ENCODE results near the gene TP63. TPM values are rescaled to one million over a fixed set of nuclear protein-coding genes. Genes with fewer than 3 reads are reported as not detected.
A peak's percentile ranks its signal among the peaks of the same experiment; 100 is the strongest.

The TP63 gene
- polyA plus RNA-seq, 4 donors = under 0.01 to 0.12 (median 0.03) TPM; not detected in 1

DNA sequence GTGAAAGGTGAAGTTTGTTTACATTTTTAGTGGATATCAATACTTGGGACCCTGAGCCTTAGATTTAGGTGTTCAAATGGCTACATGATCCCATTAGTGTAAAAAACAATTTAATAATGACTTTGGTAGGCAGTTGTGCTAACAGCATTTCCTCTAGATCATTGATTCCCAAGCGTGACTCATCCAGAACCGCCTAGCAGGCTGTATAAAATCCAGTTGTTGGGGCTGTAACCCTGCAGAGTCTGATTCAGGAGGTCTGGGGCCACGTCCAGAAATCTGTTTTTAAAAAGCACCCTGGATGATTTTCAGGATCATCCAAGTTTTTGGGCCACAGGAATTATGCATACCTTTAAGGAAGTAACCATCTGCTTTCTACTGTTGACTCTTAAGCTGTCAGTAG, 156.4 kb downstream of the TP63 start:
- H3K27ac ChIP-seq (ENCODE audit: low read depth in 1 of 3, low read length in 2 of 3) = no peak overlapping the region
- H3K4me3 ChIP-seq (ENCODE audit: low read depth in 1 of 3, low read length in 3 of 3) = no peak overlapping the region

DNA sequence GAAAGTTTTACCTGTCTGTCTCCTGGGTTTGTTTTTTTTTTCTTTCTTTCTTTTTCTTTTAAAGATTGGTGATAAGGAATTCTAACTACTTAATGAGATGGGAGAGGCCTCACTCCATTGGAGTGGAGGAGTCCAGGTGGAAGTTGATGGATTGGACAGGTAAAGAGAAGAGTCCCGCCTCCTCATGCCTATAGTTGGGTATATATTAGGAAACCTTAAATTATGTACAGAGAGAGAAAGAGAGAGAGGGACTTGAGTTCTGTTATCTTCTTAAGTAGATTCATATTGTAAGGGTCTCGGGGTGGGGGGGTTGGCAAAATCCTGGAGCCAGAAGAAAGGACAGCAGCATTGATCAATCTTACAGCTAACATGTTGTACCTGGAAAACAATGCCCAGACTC, 158.2 kb downstream of the TP63 start:
- no peaks in the 10 kb centered on the region for H3K9me3 ChIP-seq (ENCODE audit: control insufficient read depth in 2 of 2, insufficient read depth in 1 of 2, low read depth in 1 of 2, low read length in 1 of 2)
- FAIRE-seq (no peak), DNase-seq (no peak)
- no peaks in the 10 kb centered on the region for H3K4me1 ChIP-seq (ENCODE audit: control insufficient read depth in 3 of 3, insufficient read depth in 2 of 3, low read depth in 1 of 3, low read length in 2 of 3)
- no peaks in the 10 kb centered on the region for H3K36me3 ChIP-seq (ENCODE audit: control insufficient read depth in 3 of 3, insufficient read depth in 2 of 3, low read depth in 1 of 3, low read length in 3 of 3)
- no peak overlapping the region for H3K4me3 ChIP-seq (ENCODE audit: low read depth in 1 of 3, low read length in 3 of 3)
- H3K27me3 ChIP-seq (ENCODE audit: control insufficient read depth in 3 of 3, insufficient read depth in 3 of 3, low read length in 3 of 3) = no peaks in the 10 kb centered on the region
- WGBS, 3 donors = 73 to 92% (median 92%) methylated on average over 2 of the region's 2 CpGs
- no peak overlapping the region for H3K27ac ChIP-seq (ENCODE audit: low read depth in 1 of 3, low read length in 2 of 3)

More for the DNA sequence above, 156.4 kb downstream of the TP63 start:
- H3K9me3 ChIP-seq (ENCODE audit: control insufficient read depth in 2 of 2, insufficient read depth in 1 of 2, low read depth in 1 of 2, low read length in 1 of 2) = no peaks in the 10 kb centered on the region
- 28 to 50% (median 45%) methylated on average over 3 of the region's 3 CpGs for WGBS, 3 donors
- no peaks in the 10 kb centered on the region for H3K36me3 ChIP-seq (ENCODE audit: control insufficient read depth in 3 of 3, insufficient read depth in 2 of 3, low read depth in 1 of 3, low read length in 3 of 3)
- FAIRE-seq = no peak
- DNase-seq = no peak
- no peaks in the 10 kb centered on the region for H3K4me1 ChIP-seq (ENCODE audit: control insufficient read depth in 3 of 3, insufficient read depth in 2 of 3, low read depth in 1 of 3, low read length in 2 of 3)
- no peaks in the 10 kb centered on the region for H3K27me3 ChIP-seq (ENCODE audit: control insufficient read depth in 3 of 3, insufficient read depth in 3 of 3, low read length in 3 of 3)

DNA sequence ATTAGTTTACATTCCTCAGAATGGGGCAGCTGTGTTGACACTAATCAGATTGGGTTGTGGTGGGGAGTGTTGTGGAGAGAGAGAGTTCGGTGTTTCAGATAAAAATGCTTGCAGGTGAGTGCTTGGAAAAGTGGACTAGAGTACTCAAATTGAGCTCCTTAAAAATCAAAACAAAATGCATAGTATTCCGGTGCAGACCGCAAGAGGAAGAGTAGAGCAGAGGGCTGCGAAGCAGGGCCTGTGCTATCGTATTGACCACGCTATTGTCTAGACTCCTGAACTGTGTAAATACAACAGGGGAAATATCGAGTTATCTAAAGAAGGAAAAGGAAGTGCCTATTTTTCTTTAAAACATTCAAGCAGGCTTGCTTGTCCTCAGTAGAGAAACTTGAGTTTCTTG, 159.5 kb downstream of the TP63 start:
- WGBS, 3 donors = 39 to 49% (median 46%) methylated on average over 7 of the region's 7 CpGs
- Histone ChIP-seq H3K27me3 (ENCODE audit: control insufficient read depth in 3 of 3, insufficient read depth in 3 of 3, low read length in 3 of 3) (no peaks in the 10 kb centered on the region), H3K36me3 (ENCODE audit: control insufficient read depth in 3 of 3, insufficient read depth in 2 of 3, low read depth in 1 of 3, low read length in 3 of 3) (no peaks in the 10 kb centered on the region), H3K4me3 (ENCODE audit: low read depth in 1 of 3, low read length in 3 of 3) (no peak overlapping the region), H3K4me1 (ENCODE audit: control insufficient read depth in 3 of 3, insufficient read depth in 2 of 3, low read depth in 1 of 3, low read length in 2 of 3) (no peaks in the 10 kb centered on the region), H3K9me3 (ENCODE audit: control insufficient read depth in 2 of 2, insufficient read depth in 1 of 2, low read depth in 1 of 2, low read length in 1 of 2) (no peaks in the 10 kb centered on the region), H3K27ac (ENCODE audit: low read depth in 1 of 3, low read length in 2 of 3) (no peak overlapping the region)
- DNase-seq (peak in 1 of 2 donors; percentile 11), FAIRE-seq (no peak)

- no peak for DNase-seq
- Histone ChIP-seq H3K4me1 (ENCODE audit: control insufficient read depth in 3 of 3, insufficient read depth in 2 of 3, low read depth in 1 of 3, low read length in 2 of 3) (no peaks in the 10 kb centered on the region), H3K27ac (ENCODE audit: low read depth in 1 of 3, low read length in 2 of 3) (no peak overlapping the region), H3K4me3 (ENCODE audit: low read depth in 1 of 3, low read length in 3 of 3) (no peak overlapping the region), H3K36me3 (ENCODE audit: control insufficient read depth in 3 of 3, insufficient read depth in 2 of 3, low read depth in 1 of 3, low read length in 3 of 3) (no peaks in the 10 kb centered on the region), H3K9me3 (ENCODE audit: control insufficient read depth in 2 of 2, insufficient read depth in 1 of 2, low read depth in 1 of 2, low read length in 1 of 2) (no peaks in the 10 kb centered on the region), H3K27me3 (ENCODE audit: control insufficient read depth in 3 of 3, insufficient read depth in 3 of 3, low read length in 3 of 3) (no peaks in the 10 kb centered on the region)
- FAIRE-seq = no peak
- 85 to 91% (median 88%) methylated on average over 7 of the region's 7 CpGs for WGBS, 3 donors
Measured at GRCh38 chr3:189792046-189792929, 161.1 kb downstream of the TP63 start.

GRCh38 chr3:189794518-189794917, 163.3 kb downstream of the TP63 start:
- H3K27ac ChIP-seq (ENCODE audit: low read depth in 1 of 3, low read length in 2 of 3) = no peak overlapping the region
- no peak for DNase-seq
- no peaks in the 10 kb centered on the region for H3K36me3 ChIP-seq (ENCODE audit: control insufficient read depth in 3 of 3, insufficient read depth in 2 of 3, low read depth in 1 of 3, low read length in 3 of 3)
- H3K27me3 ChIP-seq (ENCODE audit: control insufficient read depth in 3 of 3, insufficient read depth in 3 of 3, low read length in 3 of 3) = no peaks in the 10 kb centered on the region
- no peak overlapping the region for H3K4me3 ChIP-seq (ENCODE audit: low read depth in 1 of 3, low read length in 3 of 3)
- H3K9me3 ChIP-seq (ENCODE audit: control insufficient read depth in 2 of 2, insufficient read depth in 1 of 2, low read depth in 1 of 2, low read length in 1 of 2) = no peaks in the 10 kb centered on the region
- 74 to 91% (median 82%) methylated on average over 3 of the region's 3 CpGs for WGBS, 3 donors
- no peak for FAIRE-seq
- H3K4me1 ChIP-seq (ENCODE audit: control insufficient read depth in 3 of 3, insufficient read depth in 2 of 3, low read depth in 1 of 3, low read length in 2 of 3) = no peaks in the 10 kb centered on the region

GRCh38 chr3:189797103-189797750, 166.0 kb downstream of the TP63 start:
- no peak for FAIRE-seq
- no peaks in the 10 kb centered on the region for H3K4me1 ChIP-seq (ENCODE audit: control insufficient read depth in 3 of 3, insufficient read depth in 2 of 3, low read depth in 1 of 3, low read length in 2 of 3)
- DNase-seq = no peak
- H3K27me3 ChIP-seq (ENCODE audit: control insufficient read depth in 3 of 3, insufficient read depth in 3 of 3, low read length in 3 of 3) = no peaks in the 10 kb centered on the region
- no peaks in the 10 kb centered on the region for H3K9me3 ChIP-seq (ENCODE audit: control insufficient read depth in 2 of 2, insufficient read depth in 1 of 2, low read depth in 1 of 2, low read length in 1 of 2)
- H3K27ac ChIP-seq (ENCODE audit: low read depth in 1 of 3, low read length in 2 of 3) = no peak overlapping the region
- H3K4me3 ChIP-seq (ENCODE audit: low read depth in 1 of 3, low read length in 3 of 3) = no peak overlapping the region
- WGBS, 3 donors = 86 to 88% (median 86%) methylated on average over 5 of the region's 5 CpGs
- no peaks in the 10 kb centered on the region for H3K36me3 ChIP-seq (ENCODE audit: control insufficient read depth in 3 of 3, insufficient read depth in 2 of 3, low read depth in 1 of 3, low read length in 3 of 3)

DNA sequence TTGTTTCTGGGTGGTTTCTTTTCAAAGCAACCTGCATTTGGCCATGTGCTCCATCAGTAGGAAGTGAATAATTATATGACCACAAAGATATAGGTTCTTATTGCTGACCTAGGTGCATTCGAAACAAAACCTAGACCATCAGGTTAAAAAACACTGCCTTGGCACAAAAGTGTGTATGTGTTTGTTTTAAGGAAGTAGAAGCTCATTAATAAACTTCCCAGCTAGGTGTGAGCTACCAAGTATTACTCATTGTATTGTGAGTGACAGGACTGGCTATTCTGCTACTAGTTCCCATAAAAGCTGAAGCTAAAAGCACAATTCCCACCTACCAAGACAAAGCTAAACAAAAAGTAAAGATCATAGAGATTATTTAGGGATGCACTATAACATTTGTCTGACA, 168.2 kb downstream of the TP63 start:
- H3K36me3 ChIP-seq (ENCODE audit: control insufficient read depth in 3 of 3, insufficient read depth in 2 of 3, low read depth in 1 of 3, low read length in 3 of 3) = no peaks in the 10 kb centered on the region
- no peak for FAIRE-seq
- H3K27ac ChIP-seq (ENCODE audit: low read depth in 1 of 3, low read length in 2 of 3) = no peak overlapping the region
- H3K9me3 ChIP-seq (ENCODE audit: control insufficient read depth in 2 of 2, insufficient read depth in 1 of 2, low read depth in 1 of 2, low read length in 1 of 2) = no peaks in the 10 kb centered on the region
- no peaks in the 10 kb centered on the region for H3K4me1 ChIP-seq (ENCODE audit: control insufficient read depth in 3 of 3, insufficient read depth in 2 of 3, low read depth in 1 of 3, low read length in 2 of 3)
- H3K4me3 ChIP-seq (ENCODE audit: low read depth in 1 of 3, low read length in 3 of 3) = no peak overlapping the region
- WGBS, 3 donors = 53 to 56% (median 56%) methylated on average over 1 of the region's 1 CpG
- DNase-seq = no peak
- H3K27me3 ChIP-seq (ENCODE audit: control insufficient read depth in 3 of 3, insufficient read depth in 3 of 3, low read length in 3 of 3) = no peaks in the 10 kb centered on the region

DNA sequence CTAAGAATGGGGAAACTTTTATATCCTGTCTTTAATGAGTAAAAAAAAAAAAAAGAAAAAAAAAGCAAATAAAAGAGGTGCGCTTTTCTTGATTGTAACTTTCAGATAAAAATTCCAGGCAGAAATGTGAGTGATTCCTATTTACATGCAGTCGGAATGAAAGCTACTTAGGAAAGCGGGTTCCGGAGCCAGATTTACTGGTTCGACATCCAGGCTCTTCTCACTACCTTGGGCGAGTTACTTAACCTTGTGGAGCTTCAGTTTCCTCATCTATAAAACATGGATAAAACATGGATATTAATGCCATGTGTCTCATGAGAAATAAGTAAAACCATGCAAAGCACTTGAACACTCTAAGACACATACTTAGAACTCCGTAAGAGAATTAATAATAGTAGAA, 169.2 kb downstream of the TP63 start:
- DNase-seq = no peak
- H3K4me3 ChIP-seq (ENCODE audit: low read depth in 1 of 3, low read length in 3 of 3) = no peak overlapping the region
- no peak overlapping the region for H3K27ac ChIP-seq (ENCODE audit: low read depth in 1 of 3, low read length in 2 of 3)
- 95 to 97% (median 97%) methylated on average over 7 of the region's 7 CpGs for WGBS, 3 donors
- no peaks in the 10 kb centered on the region for H3K36me3 ChIP-seq (ENCODE audit: control insufficient read depth in 3 of 3, insufficient read depth in 2 of 3, low read depth in 1 of 3, low read length in 3 of 3)
- no peaks in the 10 kb centered on the region for H3K9me3 ChIP-seq (ENCODE audit: control insufficient read depth in 2 of 2, insufficient read depth in 1 of 2, low read depth in 1 of 2, low read length in 1 of 2)
- no peak for FAIRE-seq
- no peaks in the 10 kb centered on the region for H3K4me1 ChIP-seq (ENCODE audit: control insufficient read depth in 3 of 3, insufficient read depth in 2 of 3, low read depth in 1 of 3, low read length in 2 of 3)
- no peaks in the 10 kb centered on the region for H3K27me3 ChIP-seq (ENCODE audit: control insufficient read depth in 3 of 3, insufficient read depth in 3 of 3, low read length in 3 of 3)
